KMS-11 (cell line): ENCODE data around the gene ADGRL4.

Experiments used
- H2AFZ ChIP-seq: fragments of 200-600 bp; sonication (generic); 2 replicates; pipeline ENCODE4 v1.6.1; 2016; ENCODE audit warnings: antibody characterized with exemption, mixed run types, low read depth
- H3K27ac ChIP-seq: fragments of 200-600 bp; sonication (generic); 2 replicates; pipeline ENCODE4 v1.6.1; 2016; ENCODE audit warnings: mild to moderate bottlenecking, mixed run types
- H3K27me3 ChIP-seq: fragments of 200-600 bp; sonication (generic); 2 replicates; pipeline ENCODE4 v1.6.1; 2017; ENCODE audit warnings: mild to moderate bottlenecking, low read depth, mixed run types, moderate library complexity; ENCODE audit not compliant: insufficient read depth
- H3K36me3 ChIP-seq: fragments of 200-600 bp; sonication (generic); 2 replicates; pipeline ENCODE4 v1.6.1; 2017; ENCODE audit warnings: mild to moderate bottlenecking, mixed run types; ENCODE audit not compliant: insufficient read depth
- H3K4me1 ChIP-seq: fragments of 200-600 bp; sonication (generic); 2 replicates; pipeline ENCODE4 v1.6.1; 2016; ENCODE audit warnings: mild to moderate bottlenecking, low read depth, mixed run types; ENCODE audit not compliant: poor library complexity, severe bottlenecking
- H3K4me2 ChIP-seq: fragments of 200-600 bp; sonication (generic); 2 replicates; pipeline ENCODE4 v1.7.0; 2016; ENCODE audit warnings: mild to moderate bottlenecking, mixed run types
- H3K4me3 ChIP-seq: fragments of 200-600 bp; sonication (generic); IDR thresholded peaks from 2 replicates; pipeline ENCODE4 v1.6.1; 2017; ENCODE audit warnings: low read depth, low read length, mixed read lengths; ENCODE audit not compliant: insufficient read depth
- H3K79me2 ChIP-seq: fragments of 200-600 bp; sonication (generic); 2 replicates; pipeline ENCODE4 v1.6.1; 2016; ENCODE audit warnings: low read depth, mixed run types; ENCODE audit not compliant: insufficient read depth
- H3K9ac ChIP-seq: fragments of 200-600 bp; sonication (generic); 2 replicates; pipeline ENCODE4 v1.6.1; 2016; ENCODE audit warnings: mild to moderate bottlenecking, mixed run types
- H4K20me1 ChIP-seq: fragments of 200-600 bp; sonication (generic); 2 replicates; pipeline ENCODE4 v1.6.1; 2016; ENCODE audit warnings: mild to moderate bottlenecking, mixed run types; ENCODE audit not compliant: insufficient read depth
- CTCF ChIP-seq: fragments of 200-600 bp; sonication (generic); conservative IDR thresholded peaks from 2 replicates; pipeline ENCODE4 v1.6.1; 2017; ENCODE audit warnings: low read depth, mild to moderate bottlenecking, antibody characterized with exemption, low read length, moderate library complexity, mixed read lengths

The ADGRL4 gene

DNA sequence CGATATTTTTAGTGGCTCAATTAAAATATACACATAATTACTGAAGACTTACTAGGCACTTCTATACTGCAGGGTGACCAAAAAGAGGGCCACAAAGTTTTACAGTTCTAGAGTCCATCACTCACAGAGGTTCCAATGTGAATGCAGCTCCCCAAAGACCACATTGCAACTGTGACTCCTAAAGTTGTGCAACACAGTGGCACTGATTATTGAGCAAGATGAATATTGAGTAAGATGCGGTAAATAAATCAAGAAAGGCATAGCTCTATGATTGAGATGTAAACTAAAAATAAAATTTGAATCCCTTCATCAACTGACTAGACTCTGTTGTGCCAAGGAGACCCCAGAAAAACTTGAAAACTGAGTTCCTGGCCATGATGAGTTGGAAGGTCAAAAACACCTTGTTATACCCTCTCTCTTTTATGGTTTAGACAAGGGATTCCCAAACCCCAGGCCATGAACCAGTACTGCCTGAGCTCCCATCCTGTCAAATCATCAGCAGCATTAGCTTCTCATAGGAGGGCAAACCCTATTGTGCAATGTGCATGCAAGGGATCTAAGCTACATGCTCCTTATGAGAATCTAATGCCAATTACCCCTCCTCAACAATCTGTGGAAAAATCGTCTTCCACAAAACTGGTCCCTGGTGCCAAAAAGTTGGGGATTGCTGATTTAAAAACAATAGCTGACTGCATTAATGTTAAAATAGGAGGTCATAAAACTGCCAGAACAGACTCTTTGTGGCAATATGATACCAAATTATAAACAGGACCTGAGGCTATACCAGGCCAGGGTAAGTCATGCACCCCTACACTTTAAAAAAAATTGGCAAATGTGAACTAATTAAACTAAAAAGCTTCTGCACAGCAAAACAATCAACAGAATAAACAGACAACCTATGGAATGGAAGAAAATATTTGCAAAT, 94.3 kb downstream of the ADGRL4 start:
- TF ChIP-seq CTCF, result no peak
- Histone ChIP-seq H3K4me1 (no peaks in the 10 kb centered on the region), H4K20me1 (no peaks in the 10 kb centered on the region), H3K27ac (no peak overlapping the region), H3K4me2 (no peak overlapping the region), H3K4me3 (no peak overlapping the region), H2AFZ (no peak overlapping the region), H3K9ac (no peak overlapping the region), H3K79me2 (no peaks in the 10 kb centered on the region), H3K27me3 (no peaks in the 10 kb centered on the region), H3K36me3 (no peaks in the 10 kb centered on the region)

DNA sequence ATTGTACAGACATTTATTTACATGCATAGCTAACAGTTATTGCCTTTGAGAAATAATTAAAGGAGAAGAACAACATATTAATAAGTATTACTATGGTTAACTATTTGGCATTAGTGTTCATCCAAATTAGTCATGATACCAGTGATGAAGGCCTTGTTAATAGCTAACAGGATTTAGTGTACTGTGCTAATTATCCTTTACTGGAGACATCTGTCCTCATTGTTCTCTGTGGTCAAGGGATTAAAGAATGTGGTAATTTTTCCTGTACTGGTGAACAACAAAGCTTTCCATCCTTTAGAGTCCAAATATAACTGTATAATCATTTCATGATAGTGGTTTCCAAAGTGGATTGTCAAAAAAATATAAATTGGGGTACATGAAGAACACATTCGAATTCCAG, 103.9 kb downstream of the ADGRL4 start:
- Histone ChIP-seq H3K4me3 (no peak overlapping the region), H4K20me1 (no peaks in the 10 kb centered on the region), H3K27ac (no peak overlapping the region), H3K36me3 (no peaks in the 10 kb centered on the region), H3K9ac (no peak overlapping the region), H3K79me2 (no peaks in the 10 kb centered on the region), H2AFZ (no peak overlapping the region), H3K27me3 (no peaks in the 10 kb centered on the region), H3K4me2 (no peak overlapping the region), H3K4me1 (no peaks in the 10 kb centered on the region)
- no peak for TF ChIP-seq CTCF

DNA sequence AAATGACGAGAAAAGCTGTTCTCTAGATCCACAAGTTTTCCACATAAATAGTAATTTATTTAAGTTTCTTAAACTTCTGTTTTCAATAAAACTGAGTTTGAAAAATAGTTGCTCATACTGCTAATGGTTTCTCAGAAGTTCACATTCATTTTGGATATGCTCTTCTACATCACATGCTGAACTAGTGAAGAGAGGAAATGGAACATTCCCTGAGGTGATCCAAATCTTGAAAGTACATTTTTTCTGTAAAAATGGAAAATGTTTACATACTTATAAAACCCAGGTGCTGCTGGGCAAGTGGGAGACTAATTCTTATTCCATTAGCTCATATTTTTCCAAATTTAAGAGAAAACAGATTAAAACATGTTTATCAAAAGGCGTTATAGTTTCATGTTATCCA, 111.7 kb downstream of the ADGRL4 start:
- Histone ChIP-seq H3K27me3 (no peaks in the 10 kb centered on the region), H3K9ac (no peak overlapping the region), H3K79me2 (no peaks in the 10 kb centered on the region), H3K27ac (no peak overlapping the region), H3K4me1 (no peaks in the 10 kb centered on the region), H3K4me3 (no peak overlapping the region), H2AFZ (no peak overlapping the region), H3K36me3 (no peaks in the 10 kb centered on the region), H3K4me2 (no peak overlapping the region), H4K20me1 (no peaks in the 10 kb centered on the region)
- no peak for TF ChIP-seq CTCF

DNA sequence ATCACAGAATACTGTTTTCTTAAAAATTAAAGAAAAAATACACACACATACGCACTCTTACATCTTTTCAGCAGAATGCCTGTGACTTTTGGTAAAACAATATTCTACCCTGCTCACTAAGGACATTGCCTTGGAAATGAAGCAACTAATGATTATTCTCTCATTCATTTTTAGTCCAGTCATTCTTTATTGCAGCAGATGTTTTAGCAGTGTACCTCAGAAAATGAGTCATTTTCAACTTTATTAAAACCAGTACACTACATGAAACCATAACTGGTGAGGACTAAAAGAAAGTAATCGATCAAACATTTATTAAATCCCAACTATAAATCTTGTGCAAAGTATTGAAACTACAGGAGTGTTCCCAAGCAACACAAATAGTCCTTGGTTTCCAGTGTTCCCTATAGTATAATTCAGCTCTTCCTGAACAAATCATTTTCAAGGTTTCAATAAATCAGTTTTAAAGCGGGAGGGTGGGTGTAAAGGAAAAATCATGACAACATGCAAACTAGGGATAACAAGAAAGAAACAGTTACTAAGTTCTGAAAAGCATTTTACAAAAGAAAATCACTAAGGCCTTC, 114.2 kb downstream of the ADGRL4 start:
- Histone ChIP-seq H4K20me1 (no peaks in the 10 kb centered on the region), H3K79me2 (no peaks in the 10 kb centered on the region), H3K27ac (no peak overlapping the region), H3K4me2 (no peak overlapping the region), H3K36me3 (no peaks in the 10 kb centered on the region), H3K9ac (no peak overlapping the region), H3K27me3 (no peaks in the 10 kb centered on the region), H3K4me1 (no peaks in the 10 kb centered on the region), H2AFZ (no peak overlapping the region), H3K4me3 (no peak overlapping the region)
- TF ChIP-seq CTCF, result no peak
